Naive thymus-derived CD8-positive, alpha-beta T cell (primary cell): ENCODE data around the gene SRRM4. TPM values are rescaled to one million over a fixed set of nuclear protein-coding genes. Genes with fewer than 3 reads are reported as not detected.

Source experiments
- ATAC-seq, 2 donors: fragments of 150-1000 bp; cut with Tn5 transposase in 1 of 2; sonication (Bioruptor Pico), chemical (Tn5 transposase) in 1 of 2; 1 replicate in 1 of 2; 2 replicates in 1 of 2; pipeline ENCODE4 v1.10.0; 2021; ENCODE audit warnings: mild to moderate bottlenecking in 2 of 2, moderate library complexity in 2 of 2
- POLR2A ChIA-PET: fragments of 350-600 bp; sonication (Branson Sonifier 250); formaldehyde crosslinking; loops from one replicate; lab custom pipeline; 2021; ENCODE audit warnings: antibody characterized with exemption; lab: Charles Lee
- DNase-seq, 10 donors: peaks; one replicate each; pipeline versions ENCODE4 v3.0.0 to v3.0.0-alpha.2; 2020 to 2022
- H3K27ac Mint-ChIP-seq, 10 donors: one replicate each; pipeline ENCODE4 v1.8.0; 2020 to 2022; ENCODE audit warnings: mild to moderate bottlenecking in 10 of 10, mixed read lengths in 10 of 10, moderate library complexity in 4 of 10, inconsistent platforms in 1 of 10
- H3K27me3 Mint-ChIP-seq, 5 donors: one replicate each; pipeline ENCODE4 v1.8.0; 2021 to 2022; ENCODE audit warnings: mixed read lengths in 5 of 5
- H3K36me3 Mint-ChIP-seq, 3 donors: one replicate each; pipeline ENCODE4 v1.8.0; 2020 to 2022; ENCODE audit warnings: mixed read lengths in 3 of 3, mild to moderate bottlenecking in 2 of 3, inconsistent platforms in 1 of 3
- H3K4me1 Mint-ChIP-seq, 4 donors: one replicate each; pipeline ENCODE4 v1.8.0; 2021 to 2022; ENCODE audit warnings: mixed read lengths in 4 of 4
- H3K4me3 Mint-ChIP-seq, 10 donors: one replicate each; pipeline ENCODE4 v1.8.0; 2020 to 2022; ENCODE audit warnings: mild to moderate bottlenecking in 10 of 10, mixed read lengths in 10 of 10, moderate library complexity in 6 of 10, inconsistent platforms in 1 of 10
- H3K9me3 Mint-ChIP-seq, 9 donors: one replicate each; pipeline ENCODE4 v1.8.0; 2020 to 2022; ENCODE audit warnings: mixed read lengths in 9 of 9, mild to moderate bottlenecking in 3 of 9, inconsistent platforms in 1 of 9, moderate library complexity in 1 of 9
- polyA plus RNA-seq, 3 donors: library from polyadenylated mRNA; unstranded; fragments of 300-500 nt; fragmentation: Illumina TruSeq; gene quantifications; one replicate each; pipeline ENCODE4 v1.2.3, GENCODE V29; 2021
- total RNA-seq, 8 experiments: library from RNA in 2 of 8; stranded (reverse) in 2 of 8; gene quantifications; one replicate each; pipeline ENCODE4 v1.2.3 and lab custom pipeline; 2021 to 2026

SRRM4 gene
- total and polyA plus RNA-seq, 5 experiments from 2014 or later = not detected

- H3K27ac Mint-ChIP-seq = no peak overlapping the region
- H3K27me3 Mint-ChIP-seq = peaks cover 0 to 6% (median 0%) of the 10 kb centered on the region in 5 donors
- peaks cover 0 to 16% (median 7%) of the 10 kb centered on the region in 9 donors for H3K9me3 Mint-ChIP-seq
These were observed 70.7 kb downstream of the SRRM4 start for GRCh38 chr12:119052001-119052400.

GRCh38 chr12:119055977-119056376, 74.6 kb downstream of the SRRM4 start:
- no peaks in the 10 kb centered on the region for H3K4me1 Mint-ChIP-seq
- H3K9me3 Mint-ChIP-seq = peaks cover 3 to 13% (median 8%) of the 10 kb centered on the region in 9 donors
- H3K4me3 Mint-ChIP-seq = no peak overlapping the region
- H3K27ac Mint-ChIP-seq = no peak overlapping the region
- POLR2A ChIA-PET = no interaction called here
- DNase-seq (no peak), ATAC-seq (no peak)
- peaks cover 0 to 15% (median 0%) of the 10 kb centered on the region in 5 donors for H3K27me3 Mint-ChIP-seq
- H3K36me3 Mint-ChIP-seq = peaks cover 0 to 4% (median 2%) of the 10 kb centered on the region in 3 donors

More at GRCh38 chr12:119052001-119052400, 70.7 kb downstream of the SRRM4 start:
- Mint-ChIP-seq H3K36me3 (peaks cover 0 to 10% (median 2%) of the 10 kb centered on the region in 3 donors), H3K4me3 (no peak overlapping the region), H3K4me1 (peaks cover 0 to 1% (median 0%) of the 10 kb centered on the region in 4 donors)
- ATAC-seq (no peak), DNase-seq (no peak)
- POLR2A ChIA-PET = no interaction called here

- no peak overlapping the region for H3K27ac Mint-ChIP-seq
- H3K9me3 Mint-ChIP-seq = peaks cover 2 to 13% (median 8%) of the 10 kb centered on the region in 9 donors
- POLR2A ChIA-PET = no interaction called here
These were observed 79.8 kb downstream of the SRRM4 start for GRCh38 chr12:119060847-119061796.

GRCh38 chr12:119068129-119068856, 87.0 kb downstream of the SRRM4 start:
- H3K4me1 Mint-ChIP-seq = no peaks in the 10 kb centered on the region
- H3K27me3 Mint-ChIP-seq = peaks cover 2 to 15% (median 4%) of the 10 kb centered on the region in 5 donors
- ATAC-seq (no peak), DNase-seq (no peak)
- no peak overlapping the region for H3K27ac Mint-ChIP-seq
- no peak overlapping the region for H3K4me3 Mint-ChIP-seq
- peaks cover 0 to 3% (median 0%) of the 10 kb centered on the region in 3 donors for H3K36me3 Mint-ChIP-seq
- POLR2A ChIA-PET = no interaction called here
- peaks cover 0 to 11% (median 0%) of the 10 kb centered on the region in 9 donors for H3K9me3 Mint-ChIP-seq

More at GRCh38 chr12:119060847-119061796, 79.8 kb downstream of the SRRM4 start:
- Mint-ChIP-seq H3K36me3 (peaks cover 0 to 4% (median 2%) of the 10 kb centered on the region in 3 donors), H3K4me1 (no peaks in the 10 kb centered on the region), H3K27me3 (peaks cover 0 to 15% (median 0%) of the 10 kb centered on the region in 5 donors), H3K4me3 (no peak overlapping the region)
- DNase-seq = peak in 1 of 10 donors; percentile 6
- no peak for ATAC-seq

GRCh38 chr12:119069147-119069642, 87.9 kb downstream of the SRRM4 start:
- no peaks in the 10 kb centered on the region for H3K4me1 Mint-ChIP-seq
- no peak overlapping the region for H3K4me3 Mint-ChIP-seq
- H3K36me3 Mint-ChIP-seq = peaks cover 0 to 3% (median 0%) of the 10 kb centered on the region in 3 donors
- ATAC-seq = no peak
- H3K27ac Mint-ChIP-seq = no peak overlapping the region
- H3K27me3 Mint-ChIP-seq = peaks cover 2 to 15% (median 4%) of the 10 kb centered on the region in 5 donors
- no peak for DNase-seq
- POLR2A ChIA-PET = no interaction called here
- H3K9me3 Mint-ChIP-seq = peaks cover 0 to 10% (median 0%) of the 10 kb centered on the region in 9 donors

- peaks cover 0 to 3% (median 0%) of the 10 kb centered on the region in 3 donors for H3K36me3 Mint-ChIP-seq
- peaks cover 2 to 15% (median 4%) of the 10 kb centered on the region in 5 donors for H3K27me3 Mint-ChIP-seq
- H3K9me3 Mint-ChIP-seq = peaks cover 0 to 10% (median 0%) of the 10 kb centered on the region in 9 donors
- H3K4me3 Mint-ChIP-seq = no peak overlapping the region
- DNase-seq = no peak
- ATAC-seq = no peak
- no peaks in the 10 kb centered on the region for H3K4me1 Mint-ChIP-seq
- POLR2A ChIA-PET = no interaction called here
- H3K27ac Mint-ChIP-seq = no peak overlapping the region
These were observed 89.8 kb downstream of the SRRM4 start for GRCh38 chr12:119071176-119071575.

GRCh38 chr12:119071638-119072231, 90.4 kb downstream of the SRRM4 start:
- H3K4me3 Mint-ChIP-seq = no peak overlapping the region
- DNase-seq (no peak), ATAC-seq (no peak)
- peaks cover 0 to 3% (median 0%) of the 10 kb centered on the region in 3 donors for H3K36me3 Mint-ChIP-seq
- no peak overlapping the region for H3K27ac Mint-ChIP-seq
- H3K27me3 Mint-ChIP-seq = peaks cover under 1 to 15% (median 3%) of the 10 kb centered on the region in 5 donors
- POLR2A ChIA-PET = no interaction called here
- H3K4me1 Mint-ChIP-seq = no peaks in the 10 kb centered on the region
- peaks cover 0 to 10% (median 0%) of the 10 kb centered on the region in 9 donors for H3K9me3 Mint-ChIP-seq

GRCh38 chr12:119072440-119072839, 91.1 kb downstream of the SRRM4 start:
- DNase-seq (no peak), ATAC-seq (no peak)
- POLR2A ChIA-PET = no interaction called here
- H3K4me3 Mint-ChIP-seq = no peak overlapping the region
- H3K4me1 Mint-ChIP-seq = no peaks in the 10 kb centered on the region
- no peak overlapping the region for H3K27ac Mint-ChIP-seq
- peaks cover 0 to 3% (median 0%) of the 10 kb centered on the region in 3 donors for H3K36me3 Mint-ChIP-seq
- H3K27me3 Mint-ChIP-seq = peaks cover 0 to 10% (median 0%) of the 10 kb centered on the region in 5 donors
- H3K9me3 Mint-ChIP-seq = peaks cover 0 to 10% (median 0%) of the 10 kb centered on the region in 9 donors

GRCh38 chr12:119075222-119075787, 94.0 kb downstream of the SRRM4 start:
- POLR2A ChIA-PET = interaction anchor here (0.7 kb wide), 1 partner anchor 17 kb away, joined by 3 read pairs; no protein-coding TSS in a partner anchor

GRCh38 chr12:119075918-119076317, 94.6 kb downstream of the SRRM4 start:
- POLR2A ChIA-PET = no interaction called here
- no peaks in the 10 kb centered on the region for H3K4me1 Mint-ChIP-seq
- H3K9me3 Mint-ChIP-seq = peaks cover 0 to 2% (median 0%) of the 10 kb centered on the region in 9 donors
- no peak overlapping the region for H3K27ac Mint-ChIP-seq
- no peak for ATAC-seq
- peaks cover 0 to 9% (median 0%) of the 10 kb centered on the region in 5 donors for H3K27me3 Mint-ChIP-seq
- no peak overlapping the region for H3K4me3 Mint-ChIP-seq
- H3K36me3 Mint-ChIP-seq = no peaks in the 10 kb centered on the region
- DNase-seq = no peak

More at GRCh38 chr12:119075222-119075787, 94.0 kb downstream of the SRRM4 start:
- Mint-ChIP-seq H3K9me3 (peaks cover 0 to 2% (median 0%) of the 10 kb centered on the region in 9 donors), H3K36me3 (no peaks in the 10 kb centered on the region), H3K4me1 (no peaks in the 10 kb centered on the region), H3K27ac (no peak overlapping the region), H3K27me3 (peaks cover 0 to 9% (median 0%) of the 10 kb centered on the region in 5 donors), H3K4me3 (no peak overlapping the region)
- DNase-seq (no peak), ATAC-seq (no peak)

- Mint-ChIP-seq H3K4me1 (no peaks in the 10 kb centered on the region), H3K27ac (no peak overlapping the region)
- ATAC-seq = no peak
These were observed 98.2 kb downstream of the SRRM4 start for GRCh38 chr12:119079530-119079929.

GRCh38 chr12:119082016-119082415, 100.7 kb downstream of the SRRM4 start:
- Mint-ChIP-seq H3K9me3 (peaks cover 0 to 4% (median 0%) of the 10 kb centered on the region in 9 donors), H3K36me3 (no peaks in the 10 kb centered on the region), H3K4me3 (no peak overlapping the region), H3K4me1 (no peaks in the 10 kb centered on the region), H3K27me3 (peaks cover 1 to 43% (median 12%) of the 10 kb centered on the region in 5 donors), H3K27ac (no peak overlapping the region)
- DNase-seq = no peak
- POLR2A ChIA-PET = no interaction called here
- no peak for ATAC-seq

More at GRCh38 chr12:119079530-119079929, 98.2 kb downstream of the SRRM4 start:
- no peaks in the 10 kb centered on the region for H3K36me3 Mint-ChIP-seq
- H3K27me3 Mint-ChIP-seq = peaks cover 0 to 35% (median 5%) of the 10 kb centered on the region in 5 donors
- H3K9me3 Mint-ChIP-seq = peaks cover 0 to 1% (median 0%) of the 10 kb centered on the region in 9 donors
- H3K4me3 Mint-ChIP-seq = no peak overlapping the region
- DNase-seq = no peak
- POLR2A ChIA-PET = no interaction called here
